GM12873 (cell line): ENCODE measurements around the gene MGA.

Experiments
- TF ChIP-seq, protein P1 (sequence below): IDR thresholded peaks from 2 replicates; pipeline ENCODE4 v1.5.1; 2012; ENCODE audit warnings: low read depth, mild to moderate bottlenecking, moderate library complexity, low read length, control low read depth; ENCODE audit not compliant: insufficient read depth; ENCODE audit errors: missing control alignments

Gene MGA

GRCh38 chr15:41774062-41774881 lies 114.1 kb downstream of the MGA start, which contains the start of gene MAPKBP1:
Gene MAPKBP1, plus strand, starts transcription at chr15:41774484. Its CDS starts 792 bp downstream, at chr15:41775276.
- TF ChIP-seq, protein P1, sequence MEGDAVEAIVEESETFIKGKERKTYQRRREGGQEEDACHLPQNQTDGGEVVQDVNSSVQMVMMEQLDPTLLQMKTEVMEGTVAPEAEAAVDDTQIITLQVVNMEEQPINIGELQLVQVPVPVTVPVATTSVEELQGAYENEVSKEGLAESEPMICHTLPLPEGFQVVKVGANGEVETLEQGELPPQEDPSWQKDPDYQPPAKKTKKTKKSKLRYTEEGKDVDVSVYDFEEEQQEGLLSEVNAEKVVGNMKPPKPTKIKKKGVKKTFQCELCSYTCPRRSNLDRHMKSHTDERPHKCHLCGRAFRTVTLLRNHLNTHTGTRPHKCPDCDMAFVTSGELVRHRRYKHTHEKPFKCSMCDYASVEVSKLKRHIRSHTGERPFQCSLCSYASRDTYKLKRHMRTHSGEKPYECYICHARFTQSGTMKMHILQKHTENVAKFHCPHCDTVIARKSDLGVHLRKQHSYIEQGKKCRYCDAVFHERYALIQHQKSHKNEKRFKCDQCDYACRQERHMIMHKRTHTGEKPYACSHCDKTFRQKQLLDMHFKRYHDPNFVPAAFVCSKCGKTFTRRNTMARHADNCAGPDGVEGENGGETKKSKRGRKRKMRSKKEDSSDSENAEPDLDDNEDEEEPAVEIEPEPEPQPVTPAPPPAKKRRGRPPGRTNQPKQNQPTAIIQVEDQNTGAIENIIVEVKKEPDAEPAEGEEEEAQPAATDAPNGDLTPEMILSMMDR = peak; percentile 80

GRCh38 chr15:41774882-41775417 lies 114.7 kb downstream of the MGA start:
- TF ChIP-seq, protein P1 = no peak

DNA sequence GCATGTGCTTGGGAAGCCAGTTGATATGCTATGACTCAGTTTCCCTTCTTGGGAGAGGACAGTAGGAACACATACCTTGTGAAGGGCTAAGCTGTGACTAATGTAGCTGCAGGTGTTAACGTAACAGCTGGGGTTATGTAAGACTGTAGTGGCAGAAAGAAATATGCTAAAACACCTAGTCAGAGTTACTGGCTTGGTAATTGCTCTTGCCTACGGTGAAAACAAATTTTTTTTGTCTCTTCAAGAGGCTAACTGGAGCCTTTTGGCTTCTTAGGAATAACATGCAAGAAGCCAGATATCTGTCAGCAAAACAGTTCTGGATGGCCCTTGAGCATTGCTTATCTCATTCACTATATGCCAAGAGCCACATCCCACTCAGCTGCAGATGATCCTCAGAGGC lies 115.4 kb downstream of the MGA start:
- TF ChIP-seq, protein P1 = no peak

- TF ChIP-seq, protein P1 = no peak
Measured at GRCh38 chr15:41777421-41777973, 117.3 kb downstream of the MGA start.

DNA sequence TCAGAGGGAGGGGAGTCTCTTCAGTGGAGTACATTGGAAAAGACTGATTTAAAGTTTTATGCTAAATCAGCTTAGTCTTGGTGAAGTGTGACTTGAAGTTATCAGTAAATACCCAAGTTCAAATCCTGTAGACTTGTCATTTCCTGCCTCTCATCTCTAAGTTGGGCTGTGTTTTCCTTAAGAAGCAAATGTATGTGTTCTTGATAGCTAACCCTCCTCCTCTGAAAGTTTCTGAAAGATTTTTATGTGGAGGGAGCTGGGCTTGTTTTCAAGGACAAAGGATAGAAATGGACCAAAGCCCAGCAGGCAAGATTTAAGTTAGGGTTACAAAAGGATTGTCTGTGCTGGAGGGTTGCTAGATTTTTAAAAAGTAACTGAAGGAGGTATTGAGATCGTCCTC lies 118.3 kb downstream of the MGA start:
- TF ChIP-seq, protein P1 = no peak

DNA sequence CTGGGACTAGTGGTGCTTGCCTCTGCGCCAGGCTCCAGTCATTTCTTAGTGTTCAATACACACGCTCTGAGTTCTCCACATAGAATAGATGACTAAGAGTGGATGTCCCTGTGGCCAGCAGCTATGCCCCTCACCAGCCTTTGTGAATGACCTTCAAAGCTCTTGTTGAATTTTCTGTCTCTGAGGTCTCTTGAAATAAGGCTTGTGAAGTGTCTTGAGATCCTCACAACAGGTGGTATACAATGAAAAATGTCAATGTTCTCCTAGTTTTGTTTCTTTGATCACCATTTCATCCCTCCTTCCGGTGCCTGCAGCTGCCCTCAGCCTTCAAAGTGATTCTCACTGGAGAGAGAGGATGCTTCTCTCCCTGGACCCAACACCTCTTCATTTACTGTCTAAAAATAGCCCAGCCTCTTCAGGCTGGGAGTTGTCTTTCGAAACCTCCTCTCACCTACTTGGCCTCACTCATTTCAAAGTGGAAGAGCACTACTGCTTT lies 119.5 kb downstream of the MGA start:
- TF ChIP-seq, protein P1 = no peak

GRCh38 chr15:41780266-41780665 lies 120.1 kb downstream of the MGA start:
- TF ChIP-seq, protein P1 = no peak
